Stomach (tissue), 9 donors: ENCODE data around the gene MRPL9. TPM values are rescaled to one million over a fixed set of nuclear protein-coding genes. Genes with fewer than 3 reads are reported as not detected.
"Not testable (repeated sequence)": the region's sequence is repeated elsewhere in the genome, so short reads cannot be mapped to it uniquely, and the experiment has no call there.

Source experiments
- DNase-seq, 2 donors: peaks; one replicate each; pipeline versions ENCODE4 v3.0.0 to v3.0.0-alpha.2; 2013 to 2019
- H3K27ac ChIP-seq, 5 donors: fragments of 200-600 bp in 4 of 5; sonication (generic) in 4 of 5; one replicate each; pipeline ENCODE4 v1.5.1; 2013 to 2019; ENCODE audit warnings: mild to moderate bottlenecking in 1 of 5, moderate library complexity in 1 of 5
- H3K27me3 ChIP-seq, 3 donors: fragments of 200-600 bp; sonication (generic); one replicate each; pipeline ENCODE4 v1.5.1; 2017 to 2019; ENCODE audit warnings: mixed run types in 1 of 3
- H3K36me3 ChIP-seq, 4 donors: fragments of 200-600 bp; sonication (generic); 1 replicate in 3 of 4; 2 replicates in 1 of 4; pipeline ENCODE4 v1.5.1; 2016 to 2019
- H3K4me1 ChIP-seq, 4 donors: fragments of 200-600 bp; sonication (generic); one replicate each; pipeline ENCODE4 v1.5.1; 2016 to 2019
- H3K4me3 ChIP-seq, 4 donors: fragments of 200-600 bp; sonication (generic) in 3 of 4; one replicate each; pipeline ENCODE4 v1.5.1; 2016 to 2019; ENCODE audit warnings: mild to moderate bottlenecking in 1 of 4
- H3K9me3 ChIP-seq, 4 donors: fragments of 200-600 bp; sonication (generic); one replicate each; pipeline ENCODE4 v1.5.1; 2016 to 2019
- EP300 ChIP-seq: sonication (generic); formaldehyde crosslinking; IDR thresholded peaks from one replicate; pipeline ENCODE4 v1.6.1; 2017; ENCODE audit warnings: antibody characterized with exemption
- POLR2A ChIP-seq, 4 donors: fragments of 450-650 bp; IDR thresholded peaks; one replicate each; pipeline ENCODE4 v1.6.1; 2016; ENCODE audit warnings: antibody characterized with exemption in 4 of 4, control low read depth in 2 of 4, mild to moderate bottlenecking in 1 of 4, moderate library complexity in 1 of 4
- POLR2AphosphoS5 ChIP-seq, 3 donors: sonication (generic); formaldehyde crosslinking; IDR thresholded peaks; one replicate each; pipeline ENCODE4 v1.6.1; 2016; ENCODE audit warnings: antibody characterized with exemption in 3 of 3
- WGBS, 5 donors: extraction: QIAGEN DNeasy Blood & Tissue Kit in 3 of 5; methylation state at CpG; one replicate each; pipeline versions ENCODE4 v1.1.5 to v1.1.7; 2013 to 2018; 5-methylcytosine and 5-hydroxymethylcytosine counted together
- intact Hi-C: fragments of 100-400 bp; cut with DNase I; formaldehyde crosslinking; loops from one replicate; pipeline ENCODE4 v1.15.1; 2023; ENCODE audit warnings: low total_unique reads
- polyA plus RNA-seq, 3 donors: library from polyadenylated mRNA; stranded (reverse); fragments of 200-250 nt; gene quantifications; one replicate each; pipeline ENCODE4 v1.2.3, GENCODE V29; 2013
- total RNA-seq, 5 donors: library from RNA; depleted of rRNA; stranded (reverse); fragments of >200 nt; gene quantifications; one replicate each; pipeline versions ENCODE4 v1.1.0 to v1.2.3, GENCODE V29; 2014 to 2016
- TF ChIP-seq, protein P1 (sequence below), 7 experiments: fragments of 450-650 bp in 4 of 7; fragments of 200-600 bp in 3 of 7; sonication (generic) in 3 of 7; IDR thresholded peaks; one replicate each; pipeline ENCODE4 v1.5.1; 2016 to 2019; ENCODE audit warnings: antibody characterized with exemption in 7 of 7, control low read depth in 2 of 7, mild to moderate bottlenecking in 1 of 7
- donor health status: healthy with polysubstance abuse.
- donor health status: Bipolar disorder and iron deficiency.
- donor health status: healthy.

Gene MRPL9
- total and polyA plus RNA-seq, 8 donors = 19.8 to 246 (median 69.6) TPM

DNA sequence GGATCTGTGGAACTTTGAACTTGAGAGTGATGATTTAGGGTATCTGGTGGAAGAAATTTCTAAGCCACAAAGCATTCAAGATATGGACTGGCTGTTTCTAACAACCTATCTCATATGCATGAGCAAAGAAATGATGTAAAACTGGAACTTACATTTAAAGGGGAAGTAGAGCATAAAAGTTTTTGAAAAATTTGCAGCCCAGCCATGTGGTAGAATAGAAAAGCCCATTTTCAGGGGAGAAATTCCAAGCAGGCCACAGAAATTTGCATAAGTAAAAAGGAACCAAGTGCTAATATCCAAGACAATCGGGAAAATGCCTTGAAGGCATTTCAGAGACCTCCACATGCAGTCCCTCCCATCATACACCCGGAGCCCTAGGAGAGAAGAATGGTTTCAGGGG lies 26.3 kb downstream of the MRPL9 start:
- TF ChIP-seq EP300 = no peak
- TF ChIP-seq, protein P1, sequence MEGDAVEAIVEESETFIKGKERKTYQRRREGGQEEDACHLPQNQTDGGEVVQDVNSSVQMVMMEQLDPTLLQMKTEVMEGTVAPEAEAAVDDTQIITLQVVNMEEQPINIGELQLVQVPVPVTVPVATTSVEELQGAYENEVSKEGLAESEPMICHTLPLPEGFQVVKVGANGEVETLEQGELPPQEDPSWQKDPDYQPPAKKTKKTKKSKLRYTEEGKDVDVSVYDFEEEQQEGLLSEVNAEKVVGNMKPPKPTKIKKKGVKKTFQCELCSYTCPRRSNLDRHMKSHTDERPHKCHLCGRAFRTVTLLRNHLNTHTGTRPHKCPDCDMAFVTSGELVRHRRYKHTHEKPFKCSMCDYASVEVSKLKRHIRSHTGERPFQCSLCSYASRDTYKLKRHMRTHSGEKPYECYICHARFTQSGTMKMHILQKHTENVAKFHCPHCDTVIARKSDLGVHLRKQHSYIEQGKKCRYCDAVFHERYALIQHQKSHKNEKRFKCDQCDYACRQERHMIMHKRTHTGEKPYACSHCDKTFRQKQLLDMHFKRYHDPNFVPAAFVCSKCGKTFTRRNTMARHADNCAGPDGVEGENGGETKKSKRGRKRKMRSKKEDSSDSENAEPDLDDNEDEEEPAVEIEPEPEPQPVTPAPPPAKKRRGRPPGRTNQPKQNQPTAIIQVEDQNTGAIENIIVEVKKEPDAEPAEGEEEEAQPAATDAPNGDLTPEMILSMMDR (IDR thresholded peaks at IDR 0.05) = no peak
- no peak for TF ChIP-seq POLR2A (IDR thresholded peaks at IDR 0.05)
- H3K4me3 ChIP-seq = no peak overlapping the region
- no peak for DNase-seq
- H3K27ac ChIP-seq = no peak overlapping the region
- H3K9me3 ChIP-seq = peaks cover 0 to 11% (median 9%) of the 10 kb centered on the region in 4 donors
- intact Hi-C loops = loop anchor here (5.0 kb wide), 1 partner anchor 205 kb away; no protein-coding TSS in a partner anchor
- H3K27me3 ChIP-seq = no peaks in the 10 kb centered on the region
- 78 to 87% (median 82%) methylated on average over 2 of the region's 2 CpGs for WGBS, 5 donors
- H3K36me3 ChIP-seq = no peaks in the 10 kb centered on the region
- peaks cover 0 to 6% (median 0%) of the 10 kb centered on the region in 4 donors for H3K4me1 ChIP-seq

DNA sequence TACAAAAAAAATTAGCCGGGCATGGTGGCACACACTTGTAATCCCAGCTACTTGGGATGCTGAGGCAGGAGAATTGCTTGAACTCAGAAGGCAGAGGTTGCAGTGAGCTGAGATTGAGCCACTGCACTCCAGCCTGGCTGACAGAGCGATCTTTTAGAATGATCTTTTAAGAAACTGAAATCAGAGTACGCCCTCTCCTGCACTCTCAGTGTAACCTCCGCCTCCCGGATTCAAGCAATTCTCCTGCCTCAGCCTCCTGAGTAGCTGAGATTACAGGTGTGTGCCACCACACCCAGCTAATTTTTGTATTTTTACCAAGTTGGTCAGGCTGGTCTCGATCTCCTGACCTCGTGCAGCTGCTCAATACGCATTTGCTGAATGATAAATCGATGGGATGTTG lies 29.3 kb downstream of the MRPL9 start:
- not testable (repeated sequence) for H3K27ac ChIP-seq, H3K36me3 ChIP-seq, H3K4me3 ChIP-seq, DNase-seq, H3K27me3 ChIP-seq
- H3K9me3 ChIP-seq = peaks cover 0 to 11% (median 9%) of the 10 kb centered on the region in 4 donors
- intact Hi-C loops = loop anchor here (5.0 kb wide), 1 partner anchor 137 kb away; no protein-coding TSS in a partner anchor
- peaks cover 0 to 15% (median 5%) of the 10 kb centered on the region in 4 donors for H3K4me1 ChIP-seq
- WGBS, 5 donors = 91 to 96% (median 93%) methylated on average over 9 of the region's 9 CpGs

DNA sequence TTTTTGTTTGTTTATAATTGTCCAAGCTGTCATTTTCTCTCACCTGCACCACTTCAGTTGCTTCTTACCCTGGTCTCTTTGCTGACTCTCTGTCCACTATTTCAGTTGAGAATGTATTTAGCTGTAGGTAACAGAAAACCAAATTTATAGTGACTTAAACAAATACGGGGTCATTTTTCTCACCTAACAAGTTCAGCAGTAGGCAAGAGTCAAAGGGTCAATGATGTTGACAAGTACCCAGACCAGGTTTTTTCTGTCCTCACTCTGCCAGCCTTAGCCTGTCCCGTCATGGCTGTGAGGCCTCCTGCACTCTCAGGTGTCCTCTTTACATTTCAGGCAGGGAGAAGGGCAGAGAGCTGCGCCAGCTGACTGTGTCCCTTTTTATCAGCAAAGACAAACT lies 30.2 kb downstream of the MRPL9 start:
- intact Hi-C loops = loop anchor here (5.0 kb wide), 1 partner anchor 136 kb away; no protein-coding TSS in a partner anchor
- Histone ChIP-seq H3K4me1 (peaks cover 0 to 15% (median 5%) of the 10 kb centered on the region in 4 donors), H3K36me3 (no peaks in the 10 kb centered on the region), H3K27me3 (peaks cover 0 to 3% (median 0%) of the 10 kb centered on the region in 3 donors), H3K9me3 (peaks cover 0 to 11% (median 9%) of the 10 kb centered on the region in 4 donors), H3K27ac (no peak overlapping the region), H3K4me3 (no peak overlapping the region)
- WGBS, 5 donors = 37 to 67% (median 58%) methylated on average over 3 of the region's 3 CpGs
- DNase-seq = no peak
- TF ChIP-seq, protein P1 (IDR thresholded peaks at IDR 0.05) = no peak
- TF ChIP-seq EP300 (no peak), POLR2A (IDR thresholded peaks at IDR 0.05) (no peak), POLR2AphosphoS5 (IDR thresholded peaks at IDR 0.05) (no peak)

DNA sequence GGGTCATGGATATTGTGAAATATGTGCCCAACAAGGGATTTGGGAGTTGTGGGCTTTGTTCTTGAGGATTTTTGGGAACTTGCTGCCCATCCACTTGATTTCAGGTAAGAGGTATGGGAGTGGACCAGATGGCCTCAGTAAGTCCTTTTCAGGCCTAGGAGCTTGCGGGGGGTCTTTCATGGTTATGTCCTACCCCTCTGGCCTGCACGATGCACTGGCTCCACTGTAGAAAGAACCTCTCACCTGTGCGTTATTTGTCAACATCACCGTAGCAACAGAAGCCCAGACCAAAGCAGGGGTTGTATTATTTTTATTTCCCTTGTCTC lies 33.4 kb downstream of the MRPL9 start:
- H3K9me3 ChIP-seq = no peaks in the 10 kb centered on the region
- WGBS, 5 donors = 72 to 82% (median 77%) methylated on average over 4 of the region's 4 CpGs
- no peaks in the 10 kb centered on the region for H3K36me3 ChIP-seq
- intact Hi-C loops = loop anchor here (5.0 kb wide), 1 partner anchor 133 kb away; no protein-coding TSS in a partner anchor
- peaks cover 0 to 14% (median 6%) of the 10 kb centered on the region in 4 donors for H3K4me1 ChIP-seq
- TF ChIP-seq EP300 (no peak), POLR2AphosphoS5 (IDR thresholded peaks at IDR 0.05) (no peak), POLR2A (IDR thresholded peaks at IDR 0.05) (no peak)
- no peak for DNase-seq
- no peak overlapping the region for H3K4me3 ChIP-seq
- peak overlapping the region in 1 of 5 donors; percentile 42 for H3K27ac ChIP-seq
- H3K27me3 ChIP-seq = peaks cover 0 to 14% (median 0%) of the 10 kb centered on the region in 3 donors

DNA sequence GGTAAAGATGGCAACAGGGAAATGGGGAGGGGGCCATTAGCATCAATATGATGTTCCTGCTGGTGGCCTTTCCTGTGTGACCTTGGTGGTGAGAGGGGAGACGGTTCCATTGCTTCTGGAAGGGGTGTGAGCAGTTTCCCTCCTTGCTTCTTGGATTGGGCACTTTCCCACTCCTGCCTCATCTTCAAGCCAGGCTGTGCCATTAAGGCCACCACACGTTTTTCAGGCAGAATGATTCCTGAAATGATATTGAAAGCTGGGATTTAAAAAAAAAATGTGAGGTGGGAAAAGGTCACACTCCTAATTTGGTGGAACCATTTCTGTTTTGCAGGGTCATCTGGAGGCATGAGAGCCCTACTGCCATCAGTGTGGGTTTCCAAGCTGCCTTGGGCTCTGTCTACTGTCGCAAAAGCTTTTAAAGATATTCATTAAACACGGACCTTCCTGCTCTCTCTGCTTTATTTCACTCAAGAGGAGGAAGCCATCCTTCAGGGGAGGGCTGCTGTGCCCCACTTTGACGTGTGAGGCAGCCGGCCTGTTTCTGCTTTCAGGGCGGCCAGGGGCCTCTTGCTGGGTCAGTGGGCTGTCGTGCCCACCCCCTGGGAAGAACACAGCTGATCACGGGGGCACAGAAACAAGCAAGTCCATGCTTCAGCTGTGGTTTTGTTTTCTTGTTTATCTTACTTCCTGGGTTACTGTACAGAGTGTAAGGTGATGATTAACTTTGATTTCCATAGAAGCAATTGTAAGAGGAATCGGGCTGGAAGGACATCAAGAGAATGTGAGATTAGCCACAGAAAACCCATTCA lies 33.9 kb downstream of the MRPL9 start:
- peaks cover 0 to 14% (median 0%) of the 10 kb centered on the region in 3 donors for H3K27me3 ChIP-seq
- WGBS, 5 donors = 31 to 57% (median 41%) methylated on average over 10 of the region's 10 CpGs
- H3K27ac ChIP-seq = peak overlapping the region in 1 of 5 donors; percentile 42
- no peaks in the 10 kb centered on the region for H3K9me3 ChIP-seq
- H3K36me3 ChIP-seq = no peaks in the 10 kb centered on the region
- no peak for DNase-seq
- TF ChIP-seq EP300 = no peak
- TF ChIP-seq POLR2A (IDR thresholded peaks at IDR 0.05) = no peak
- H3K4me1 ChIP-seq = peaks cover 0 to 14% (median 5%) of the 10 kb centered on the region in 4 donors
- intact Hi-C loops = no loop called here
- H3K4me3 ChIP-seq = no peak overlapping the region
